A549 (cell line): ENCODE data around the gene GALNT14. TPM values are rescaled to one million over a fixed set of nuclear protein-coding genes. Genes with fewer than 3 reads are reported as not detected.

Source experiments
- ATAC-seq, 2 experiments: fragments of 200-7000 bp in 1 of 2; fragments of >200 bp in 1 of 2; cut with Nextera tagmentation in 1 of 2; cut with Tn5 transposase in 1 of 2; 3 replicates each; pipeline versions ENCODE4 v1.8.0 to v1.9.1; 2018 to 2020; ENCODE audit warnings: mild to moderate bottlenecking in 1 of 2, moderate library complexity in 1 of 2
- CTCF ChIA-PET: fragments of 300-600 bp; sonication (Branson Sonifier 250); formaldehyde crosslinking; extraction: SDS; loops from one replicate; lab custom pipeline; 2021; ENCODE audit warnings: antibody characterized with exemption, inconsistent platforms; lab: Yijun Ruan, JAX
- POLR2A ChIA-PET: fragments of 350-600 bp; formaldehyde crosslinking; extraction: SDS; loops from one replicate; lab custom pipeline; 2021; ENCODE audit warnings: antibody characterized with exemption, inconsistent platforms; lab: Yijun Ruan, JAX
- DNase-seq, 2 experiments: peaks; one replicate each; pipeline versions ENCODE4 v3.0.0 to v3.0.0-alpha.2; 2011 to 2016; ENCODE audit warnings: low read depth in 1 of 2, low spot score in 1 of 2
- FAIRE-seq: peaks from 2 replicates; lab custom pipeline; 2011; peaks lifted over from hg19 to GRCh38; lab: Jason Lieb, UNC
- H3K27ac ChIP-seq, 2 experiments: fragments of >200 bp; sonication (Bioruptor Twin); formaldehyde crosslinking; 3 replicates each; pipeline ENCODE4 v1.5.1; 2016 to 2017
- H3K4me1 ChIP-seq: fragments of >200 bp; sonication (Bioruptor Twin); formaldehyde crosslinking; 3 replicates; pipeline ENCODE4 v1.6.1; 2016
- H3K4me2 ChIP-seq: fragments of >200 bp; sonication (Bioruptor Twin); formaldehyde crosslinking; 3 replicates; pipeline ENCODE4 v1.6.1; 2016
- H3K4me3 ChIP-seq: fragments of >200 bp; sonication (Bioruptor Twin); formaldehyde crosslinking; 3 replicates; pipeline ENCODE4 v1.5.1; 2016
- H3K9me3 ChIP-seq: fragments of >200 bp; sonication (Bioruptor Twin); formaldehyde crosslinking; 3 replicates; pipeline ENCODE4 v1.6.1; 2016
- BCL3 ChIP-seq: fragments of >200 bp; sonication (Bioruptor Twin); formaldehyde crosslinking; IDR thresholded peaks from 3 replicates; pipeline ENCODE4 v1.6.1; 2016
- CHD2 ChIP-seq: fragments of 150-350 bp; IDR thresholded peaks from 2 replicates; pipeline ENCODE4 v1.6.1; 2014; ENCODE audit warnings: low read length; ENCODE audit not compliant: partially characterized antibody
- CHD4 ChIP-seq: fragments of 200-600 bp; sonication (generic); IDR thresholded peaks from 2 replicates; pipeline ENCODE4 v1.6.1; 2016; ENCODE audit warnings: antibody characterized with exemption, mild to moderate bottlenecking, borderline replicate concordance
- CTCF ChIP-seq: fragments of >200 bp; sonication (Bioruptor Twin); formaldehyde crosslinking; IDR thresholded peaks from 3 replicates; pipeline ENCODE4 v1.5.1; 2016
- EHMT2 ChIP-seq: fragments of 200-600 bp; sonication (generic); IDR thresholded peaks from 2 replicates; pipeline ENCODE4 v1.6.1; 2016; ENCODE audit warnings: antibody characterized with exemption, low read depth, mild to moderate bottlenecking, moderate library complexity
- FOSL2 ChIP-seq, 2 experiments: fragments of 450-650 bp in 1 of 2; fragments of >200 bp in 1 of 2; sonication (Bioruptor Twin) in 1 of 2; formaldehyde crosslinking; IDR thresholded peaks; 2 replicates each; pipeline versions ENCODE4 v1.5.0 to v1.6.1; 2016 to 2020; ENCODE audit warnings: mild to moderate bottlenecking in 1 of 2, moderate library complexity in 1 of 2
- GATA3 ChIP-seq: IDR thresholded peaks from 2 replicates; pipeline ENCODE4 v1.6.1; 2012; ENCODE audit warnings: borderline replicate concordance
- HES2 ChIP-seq: fragments of >200 bp; sonication (Bioruptor Twin); formaldehyde crosslinking; IDR thresholded peaks from 2 replicates; pipeline ENCODE4 v1.6.1; 2016
- HEYL ChIP-seq: fragments of 250-450 bp; sonication (Bioruptor Pico); IDR thresholded peaks from 2 replicates; pipeline ENCODE4 v1.8.0; 2021; ENCODE audit warnings: mild to moderate bottlenecking, moderate library complexity
- HMGXB4 ChIP-seq: fragments of 250-450 bp; sonication (Bioruptor Pico); IDR thresholded peaks from 2 replicates; pipeline ENCODE4 v1.5.0; 2021; ENCODE audit warnings: mild to moderate bottlenecking, moderate library complexity, borderline replicate concordance
- HOXA7 ChIP-seq: fragments of 250-450 bp; sonication (Bioruptor Pico); IDR thresholded peaks from 2 replicates; pipeline ENCODE4 v1.5.0; 2020; ENCODE audit warnings: mild to moderate bottlenecking, moderate library complexity
- HOXB13 ChIP-seq: fragments of 250-450 bp; sonication (Bioruptor Pico); IDR thresholded peaks from 2 replicates; pipeline ENCODE4 v1.5.0; 2020; ENCODE audit warnings: low read depth, mild to moderate bottlenecking, moderate library complexity
- HOXB5 ChIP-seq: fragments of 250-450 bp; sonication (Bioruptor Pico); IDR thresholded peaks from 2 replicates; pipeline ENCODE4 v1.5.0; 2020; ENCODE audit warnings: mild to moderate bottlenecking, moderate library complexity
- KDM1A ChIP-seq: fragments of 200-600 bp; sonication (generic); IDR thresholded peaks from 2 replicates; pipeline ENCODE4 v1.6.1; 2016; ENCODE audit warnings: low read depth, mild to moderate bottlenecking
- MAZ ChIP-seq: fragments of 150-350 bp; IDR thresholded peaks from 2 replicates; pipeline ENCODE4 v1.6.1; 2014; ENCODE audit warnings: antibody characterized with exemption, low read depth, low read length, borderline replicate concordance
- NR3C1 ChIP-seq: fragments of >200 bp; sonication (Bioruptor Twin); formaldehyde crosslinking; IDR thresholded peaks from 3 replicates; pipeline ENCODE4 v1.6.1; 2017
- PHF8 ChIP-seq: fragments of 200-600 bp; sonication (generic); IDR thresholded peaks from 2 replicates; pipeline ENCODE4 v1.6.1; 2016; ENCODE audit warnings: low read depth, mild to moderate bottlenecking, antibody characterized with exemption, moderate library complexity, borderline replicate concordance
- POLR2AphosphoS2 ChIP-seq: conservative IDR thresholded peaks from 2 replicates; pipeline ENCODE4 v1.6.1; 2012; ENCODE audit warnings: low read length, improper control_type of control experiment, inconsistent platforms
- RAD21 ChIP-seq, 2 experiments: fragments of >200 bp in 1 of 2; sonication (Bioruptor Twin) in 1 of 2; formaldehyde crosslinking in 1 of 2; IDR thresholded peaks in 1 of 2; conservative IDR thresholded peaks in 1 of 2; 2 replicates in 1 of 2; 3 replicates in 1 of 2; pipeline ENCODE4 v1.6.1; 2012 to 2018; ENCODE audit warnings: inconsistent platforms in 1 of 2
- RARB ChIP-seq: fragments of 250-450 bp; sonication (Bioruptor Pico); IDR thresholded peaks from 2 replicates; pipeline ENCODE4 v1.8.0; 2021; ENCODE audit warnings: mild to moderate bottlenecking, moderate library complexity
- TFCP2L1 ChIP-seq: fragments of 250-450 bp; sonication (Bioruptor Pico); IDR thresholded peaks from 2 replicates; pipeline ENCODE4 v1.5.0; 2021; ENCODE audit warnings: mild to moderate bottlenecking
- TP53 ChIP-seq: fragments of 250-450 bp; sonication (Bioruptor Pico); IDR thresholded peaks from 2 replicates; pipeline ENCODE4 v1.5.0; 2021; ENCODE audit warnings: mild to moderate bottlenecking, moderate library complexity
- USF2 ChIP-seq: fragments of 450-650 bp; IDR thresholded peaks from 2 replicates; pipeline ENCODE4 v1.6.1; 2014; ENCODE audit warnings: antibody characterized with exemption
- ZNF302 ChIP-seq: fragments of 250-450 bp; sonication (Bioruptor Pico); IDR thresholded peaks from 2 replicates; pipeline ENCODE4 v1.9.0; 2021; ENCODE audit warnings: inconsistent platforms, mild to moderate bottlenecking, moderate library complexity
- WGBS: methylation state at CpG from one replicate; pipeline ENCODE4 v1.1.6; 2017; ENCODE audit errors: missing lambda C conversion rate; 5-methylcytosine and 5-hydroxymethylcytosine counted together
- polyA plus RNA-seq, 4 experiments: library from polyadenylated mRNA; depleted of rRNA in 3 of 4; stranded (reverse); fragments of >200 nt; fragmentation: RNase III in 1 of 4; extraction: RNeasy Plus Mini Kit Qiagen cat#74134 plus additional on column Dnase treatment in 1 of 4; gene quantifications; 2 replicates in 3 of 4; 3 replicates in 1 of 4; pipeline ENCODE4 v1.2.3, GENCODE V29; 2011 to 2017

The GALNT14 gene
- polyA plus RNA-seq, 2 of the 4 experiments (the other 2 are of a cell fraction), result 34.4 to 38.3 TPM

GRCh38 chr2:31069643-31070325 is 68.5 kb downstream of the GALNT14 start:
- DNase-seq (no peak), FAIRE-seq (no peak), ATAC-seq (no peak)
- Histone ChIP-seq H3K4me3 (no peak overlapping the region), H3K4me2 (no peak overlapping the region), H3K4me1 (no peaks in the 10 kb centered on the region), H3K9me3 (no peaks in the 10 kb centered on the region), H3K27ac (no peak overlapping the region)
- TF ChIP-seq FOSL2 (IDR thresholded peaks at IDR 0.05) (no peak), FOSL2 (CRISPR knock-in tag; IDR thresholded peaks at IDR 0.05) (no peak), MAZ (no peak), TFCP2L1 (CRISPR knock-in tag) (no peak), RAD21 (conservative IDR thresholded peaks at IDR 0.05 in 1 of 2, IDR thresholded peaks at IDR 0.05 in 1 of 2) (no peak), TP53 (CRISPR knock-in tag) (no peak), GATA3 (no peak), KDM1A (no peak), BCL3 (no peak)
- ChIA-PET CTCF (interaction anchor here (0.6 to 2.5 kb wide), 2 partner anchors 20 to 68 kb away, joined by 3 to 8 read pairs; partner anchors contain the start of gene GALNT14), POLR2A (no interaction called here)
- WGBS, result 68% methylated on average over 12 of the region's 12 CpGs

- TF ChIP-seq CHD2 (no peak), HOXB13 (CRISPR knock-in tag) (no peak), TFCP2L1 (CRISPR knock-in tag) (no peak), RARB (CRISPR knock-in tag) (no peak), HES2 (no peak), PHF8 (no peak), POLR2AphosphoS2 (no peak), HOXB5 (no peak)
- TF ChIP-seq, all 56 proteins: peak for 0
- Histone ChIP-seq H3K9me3 (no peaks in the 10 kb centered on the region), H3K4me2 (no peak overlapping the region), H3K27ac (no peak overlapping the region), H3K4me1 (no peaks in the 10 kb centered on the region), H3K4me3 (no peak overlapping the region)
- ChIA-PET CTCF (interaction anchor here (0.5 to 0.7 kb wide), 2 partner anchors 88 to 1225 kb away, joined by 3 read pairs; no protein-coding TSS in a partner anchor), POLR2A (no interaction called here)
- 86% methylated on average over 6 of the region's 8 CpGs for WGBS
- DNase-seq (no peak), ATAC-seq (no peak), FAIRE-seq (no peak)
Observed at GRCh38 chr2:31067259-31067658, 71.0 kb downstream of the GALNT14 start.

- POLR2A ChIA-PET, result no interaction called here
- no peaks in the 10 kb centered on the region for H3K4me1 ChIP-seq
- 89% methylated on average over 5 of the region's 6 CpGs for WGBS
- ATAC-seq, result no peak; a peak in 1 of 6 replicates
- no peaks in the 10 kb centered on the region for H3K9me3 ChIP-seq
- FAIRE-seq, result no peak
- no peak overlapping the region for H3K4me3 ChIP-seq
- H3K27ac ChIP-seq, result no peak overlapping the region
- DNase-seq, result no peak
- CTCF ChIA-PET, result no interaction called here
- no peak overlapping the region for H3K4me2 ChIP-seq
- TF ChIP-seq EHMT2 (no peak), CHD4 (no peak), HOXA7 (CRISPR knock-in tag) (no peak), GATA3 (no peak), BCL3 (no peak), USF2 (no peak), HMGXB4 (CRISPR knock-in tag) (no peak), CTCF (no peak), TFCP2L1 (CRISPR knock-in tag) (no peak), HEYL (no peak), HES2 (no peak), FOSL2 (IDR thresholded peaks at IDR 0.05) (no peak), FOSL2 (CRISPR knock-in tag; IDR thresholded peaks at IDR 0.05) (no peak), RAD21 (conservative IDR thresholded peaks at IDR 0.05 in 1 of 2, IDR thresholded peaks at IDR 0.05 in 1 of 2) (no peak), NR3C1 (no peak), ZNF302 (no peak)
Observed at GRCh38 chr2:31066551-31066950, 71.7 kb downstream of the GALNT14 start.
